Panc1 (cell line): ENCODE data around the gene LPIN2. TPM values are rescaled to one million over a fixed set of nuclear protein-coding genes. Genes with fewer than 3 reads are reported as not detected.

Source experiments
- ATAC-seq: fragments of 200-7000 bp; cut with Tn5 transposase; 2 replicates; pipeline ENCODE4 v1.9.1; 2020; ENCODE audit warnings: mild to moderate bottlenecking, moderate library complexity
- BruUV-seq: library from RNA; stranded (reverse); fragments of 400-500 nt; replicated peaks from 2 replicates; lab custom pipeline; 2021; lab: Mats Ljungman, UMichigan
- CTCF ChIA-PET: fragments of 300-600 bp; sonication (Branson Sonifier 250); formaldehyde crosslinking; loops from one replicate; lab custom pipeline; 2022; ENCODE audit warnings: antibody characterized with exemption; lab: Charles Lee
- POLR2A ChIA-PET: fragments of 300-600 bp; sonication (Branson Sonifier 250); formaldehyde crosslinking; loops from one replicate; lab custom pipeline; 2022; ENCODE audit warnings: antibody characterized with exemption; lab: Charles Lee
- DNase-seq: peaks from one replicate; pipeline ENCODE4 v3.0.0-alpha.2; 2010; ENCODE audit warnings: low read depth, low spot score
- H3K27ac ChIP-seq: 2 replicates; pipeline ENCODE4 v1.5.1; 2011; ENCODE audit warnings: mild to moderate bottlenecking, low read length, inconsistent platforms
- H3K27me3 ChIP-seq: fragments of 200-500 bp; sonication (Bioruptor generic); 2 replicates; pipeline ENCODE4 v1.6.0; 2014; ENCODE audit warnings: low read length, inconsistent platforms; ENCODE audit not compliant: control insufficient read depth, insufficient read depth
- H3K36me3 ChIP-seq: fragments of 200-500 bp; sonication (Bioruptor generic); 2 replicates; pipeline ENCODE4 v1.5.1; 2014; ENCODE audit warnings: inconsistent platforms, mild to moderate bottlenecking, low read length, moderate library complexity; ENCODE audit not compliant: control insufficient read depth, insufficient read depth
- H3K4me1 ChIP-seq: 2 replicates; pipeline ENCODE4 v1.5.1; 2011; ENCODE audit warnings: inconsistent platforms, mild to moderate bottlenecking, low read length, moderate library complexity; ENCODE audit not compliant: control insufficient read depth, insufficient read depth
- H3K4me3 ChIP-seq, 2 experiments: 2 replicates each; pipeline ENCODE4 v1.5.1; 2011 to 2012; ENCODE audit warnings: low read depth in 2 of 2, low read length in 2 of 2, mild to moderate bottlenecking in 2 of 2, inconsistent platforms in 1 of 2, moderate library complexity in 1 of 2
- H3K9me3 ChIP-seq: fragments of 200-500 bp; sonication (Bioruptor generic); 2 replicates; pipeline ENCODE4 v1.5.1; 2014; ENCODE audit warnings: low read depth, mild to moderate bottlenecking, inconsistent platforms, low read length, moderate library complexity; ENCODE audit not compliant: control insufficient read depth, insufficient read depth
- CTCF ChIP-seq: fragments of 450-650 bp; IDR thresholded peaks from 2 replicates; pipeline ENCODE4 v1.5.1; 2017; ENCODE audit warnings: mild to moderate bottlenecking
- POLR2AphosphoS5 ChIP-seq: IDR thresholded peaks from 2 replicates; pipeline ENCODE4 v1.6.1; 2012; ENCODE audit warnings: mild to moderate bottlenecking, low read depth, low read length, moderate library complexity
- REST ChIP-seq, 2 experiments: IDR thresholded peaks; 2 replicates each; pipeline ENCODE4 v1.6.1; 2011 to 2012; ENCODE audit warnings: low read depth in 2 of 2, control low read depth in 1 of 2, low read length in 1 of 2, mild to moderate bottlenecking in 1 of 2, moderate library complexity in 1 of 2; ENCODE audit not compliant: insufficient read depth in 1 of 2
- SIN3A ChIP-seq: IDR thresholded peaks from 2 replicates; pipeline ENCODE4 v1.6.1; 2012; ENCODE audit warnings: low read depth, mild to moderate bottlenecking, low read length, moderate library complexity, borderline replicate concordance; ENCODE audit not compliant: insufficient read depth
- TCF7L2 ChIP-seq: IDR thresholded peaks from 2 replicates; pipeline ENCODE4 v1.6.1; 2011; ENCODE audit warnings: mild to moderate bottlenecking, low read depth, low read length, inconsistent platforms
- in situ Hi-C: cut with HindIII; loops from 2 replicates; pipeline ENCODE4 v1.10.0; 2016; ENCODE audit warnings: low sequenced_read_pairs, low pct_unique_long_range_greater_than_20kb
- intact Hi-C: fragments of 100-400 bp; cut with micrococcal nuclease; formaldehyde crosslinking; loops from one replicate; pipeline ENCODE4 v1.10.0; 2022; ENCODE audit not compliant: unreplicated experiment
- total RNA-seq: library from RNA; stranded (reverse); gene quantifications from one replicate; pipeline ENCODE4 v1.2.1, GENCODE V29; 2021; ENCODE audit not compliant: unreplicated experiment

LPIN2 gene
- total RNA-seq, 1 experiment from 2014 or later: 38.3 TPM

DNA sequence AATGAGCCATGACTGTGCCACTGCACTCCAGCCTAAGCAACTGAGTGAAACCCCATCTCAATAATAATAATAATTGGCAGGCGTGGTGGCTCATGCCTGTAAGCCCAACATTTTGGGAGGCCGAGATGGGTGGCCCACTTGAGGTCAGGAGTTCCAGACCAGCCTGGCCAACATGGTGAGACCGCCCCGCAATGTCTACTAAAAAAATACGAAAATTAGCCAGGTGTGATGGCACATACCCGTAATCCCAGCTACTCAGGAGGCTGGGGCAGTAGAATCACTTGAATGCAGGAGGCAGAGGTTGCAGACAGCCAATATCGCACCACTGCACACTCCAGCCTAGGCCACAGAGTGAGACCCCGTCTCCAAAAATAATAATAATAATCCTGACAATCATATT, 27.9 kb upstream of the LPIN2 start:
- no peaks in the 10 kb centered on the region for H3K36me3 ChIP-seq
- DNase-seq: no peak
- ChIA-PET POLR2A (no interaction called here), CTCF (no interaction called here)
- H3K9me3 ChIP-seq: no peaks in the 10 kb centered on the region
- H3K27ac ChIP-seq: no peak overlapping the region
- no peak overlapping the region for H3K4me3 ChIP-seq
- no TSS peak for BruUV-seq
- no peaks in the 10 kb centered on the region for H3K27me3 ChIP-seq
- TF ChIP-seq CTCF (no peak), SIN3A (no peak)
- in situ Hi-C loops (no loop called here), intact Hi-C loops (loop anchor here (10.0 kb wide), 1 partner anchor 174 kb away; the partner anchor contains the start of gene MYOM1)
- no peak for ATAC-seq
- H3K4me1 ChIP-seq: peaks cover 5% of the 10 kb centered on the region; the same call in 1 of the 2 replicates

GRCh38 chr18:3040173-3040572, 27.2 kb upstream of the LPIN2 start:
- H3K4me3 ChIP-seq: no peak overlapping the region
- H3K27me3 ChIP-seq: no peaks in the 10 kb centered on the region
- ChIA-PET CTCF (interaction anchor here (0.7 kb wide), 1 partner anchor 23 kb away, joined by 6 read pairs; no protein-coding TSS in a partner anchor), POLR2A (no interaction called here)
- ATAC-seq: no peak
- H3K36me3 ChIP-seq: no peaks in the 10 kb centered on the region
- BruUV-seq: no TSS peak
- intact Hi-C loops: loop anchor here (10.0 kb wide), 1 partner anchor 175 kb away; the partner anchor contains the start of gene MYOM1
- in situ Hi-C loops: no loop called here
- TF ChIP-seq POLR2AphosphoS5 (no peak), SIN3A (no peak), TCF7L2 (no peak), REST (IDR thresholded peaks at IDR 0.05; ENCODE audit: insufficient read depth in 1 of 2, low read depth in 2 of 2, low read length in 1 of 2) (no peak), CTCF (no peak)
- no peaks in the 10 kb centered on the region for H3K9me3 ChIP-seq
- H3K4me1 ChIP-seq: peaks cover 5% of the 10 kb centered on the region; the same call in 1 of the 2 replicates
- H3K27ac ChIP-seq: no peak overlapping the region
- DNase-seq: no peak
